Endodermal cell (in vitro differentiated cells): Measurements from ENCODE around the gene TYW1. TPM values are rescaled to one million over a fixed set of nuclear protein-coding genes. Genes with fewer than 3 reads are reported as not detected.
"Not testable (repeated sequence)": the region's sequence is repeated elsewhere in the genome, so short reads cannot be mapped to it uniquely, and the experiment has no call there.

ENCODE experiments used
- DNase-seq: peaks from one replicate; pipeline ENCODE4 v3.0.0-alpha.2; 2017
- H3K27ac ChIP-seq: 2 replicates; pipeline ENCODE4 v1.5.1; 2013; ENCODE audit warnings: mild to moderate bottlenecking, low read depth, low read length, moderate library complexity
- H3K27me3 ChIP-seq: 2 replicates; pipeline ENCODE4 v1.6.1; 2013; ENCODE audit warnings: mild to moderate bottlenecking, low read length, moderate library complexity; ENCODE audit not compliant: insufficient read depth, control insufficient read depth, poor library complexity, severe bottlenecking
- H3K36me3 ChIP-seq: 2 replicates; pipeline ENCODE4 v1.7.0; 2013; ENCODE audit warnings: mild to moderate bottlenecking, low read length, moderate library complexity; ENCODE audit not compliant: control insufficient read depth, insufficient read depth
- H3K4me1 ChIP-seq: one replicate; pipeline ENCODE4 v1.7.0; 2013; ENCODE audit warnings: low read length; ENCODE audit not compliant: control insufficient read depth, insufficient read depth
- H3K4me3 ChIP-seq: 2 replicates; pipeline ENCODE4 v1.5.1; 2013; ENCODE audit warnings: mild to moderate bottlenecking, low read length, moderate library complexity
- H3K9ac ChIP-seq: 2 replicates; pipeline ENCODE4 v1.6.1; 2013; ENCODE audit warnings: mild to moderate bottlenecking, low read length, moderate library complexity; ENCODE audit not compliant: poor library complexity, severe bottlenecking; ENCODE audit errors: extremely low read depth
- H3K9me3 ChIP-seq: 2 replicates; pipeline ENCODE4 v1.6.1; 2013; ENCODE audit warnings: mild to moderate bottlenecking, low read length, moderate library complexity; ENCODE audit not compliant: control insufficient read depth
- H3K27ac Mint-ChIP-seq: 2 replicates; pipeline ENCODE4 v1.8.0; 2020; ENCODE audit warnings: mixed read lengths
- H3K27me3 Mint-ChIP-seq: 2 replicates; pipeline ENCODE4 v1.8.0; 2021; ENCODE audit warnings: mild to moderate bottlenecking, mixed read lengths; ENCODE audit not compliant: insufficient read depth
- H3K36me3 Mint-ChIP-seq: 2 replicates; pipeline ENCODE4 v1.8.0; 2020; ENCODE audit warnings: low read depth, mixed read lengths
- H3K4me1 Mint-ChIP-seq: 2 replicates; pipeline ENCODE4 v1.8.0; 2020; ENCODE audit warnings: mixed read lengths
- H3K4me3 Mint-ChIP-seq: 2 replicates; pipeline ENCODE4 v1.8.0; 2020; ENCODE audit warnings: mild to moderate bottlenecking, moderate library complexity, mixed read lengths
- H3K9me3 Mint-ChIP-seq: 2 replicates; pipeline ENCODE4 v1.8.0; 2020; ENCODE audit warnings: mild to moderate bottlenecking, mixed read lengths
- WGBS, 2 experiments: methylation state at CpG; one replicate each; pipeline versions ENCODE4 v1.1.5 to v1.1.7; 2013; ENCODE audit warnings: missing lambda C conversion rate in 2 of 2, mixed read lengths in 1 of 2; ENCODE audit not compliant: insufficient coverage in 1 of 2, insufficient read length in 1 of 2; 5-methylcytosine and 5-hydroxymethylcytosine counted together
- total RNA-seq, 2 donors: library from RNA; stranded (reverse); fragmentation: NEBNext Ultra II Directional in 1 of 2; extraction: Animal tissue kit (Norgen Biotek cat#: 25700) in 1 of 2; gene quantifications; 2 replicates in 1 of 2; 3 replicates in 1 of 2; pipeline ENCODE4 v1.2.1, GENCODE V29; 2021
- TF ChIP-seq, protein P1 (sequence below): fragments of 200-600 bp; sonication (generic); conservative IDR thresholded peaks from 2 replicates; pipeline ENCODE4 v1.5.0; 2021; ENCODE audit warnings: antibody characterized with exemption, mild to moderate bottlenecking

Gene TYW1
- total RNA-seq, 2 donors from 2014 or later, result 17.8 to 18.7 TPM

DNA sequence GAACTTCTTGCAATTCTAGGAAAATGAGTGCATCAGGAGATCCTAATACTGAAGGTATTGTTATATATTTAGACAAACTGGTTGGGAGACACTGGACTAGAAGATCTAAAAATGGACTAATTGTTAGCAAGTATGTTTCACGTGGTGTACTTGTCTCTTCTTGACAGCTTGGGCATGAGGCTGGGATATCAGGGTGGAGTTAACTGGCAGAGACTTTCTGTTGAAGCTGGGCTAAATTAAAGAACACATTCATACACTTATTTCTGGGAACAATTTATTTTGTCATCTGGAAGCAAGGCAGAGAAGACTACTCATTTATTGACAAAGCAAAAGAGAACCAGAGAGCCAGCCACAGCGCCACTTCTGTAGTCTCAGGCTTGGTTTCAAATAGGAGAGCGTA lies 25.9 kb downstream of the TYW1 start:
- Mint-ChIP-seq H3K4me1 (no peaks in the 10 kb centered on the region), H3K27ac (no peak overlapping the region)

DNA sequence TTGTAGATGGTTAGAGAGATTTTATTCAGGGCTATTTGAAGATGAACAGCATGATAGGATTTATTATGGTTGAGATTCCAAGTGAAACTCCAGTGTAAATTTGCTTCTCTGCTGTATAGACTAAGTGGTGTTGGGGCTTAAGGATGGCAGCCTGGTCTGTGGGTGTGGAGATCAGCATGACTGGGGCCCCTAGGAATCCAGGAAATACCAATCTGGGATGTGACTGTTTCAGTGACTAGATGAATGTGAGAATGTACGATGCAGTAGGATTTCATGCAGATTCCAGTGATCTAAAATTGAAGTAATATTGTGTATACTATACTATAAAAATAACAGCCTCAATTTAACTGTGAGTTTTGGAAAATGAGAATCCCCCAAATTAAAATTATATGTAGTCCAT lies 28.8 kb downstream of the TYW1 start:
- DNase-seq, H3K9ac ChIP-seq, H3K4me3 ChIP-seq, H3K27ac ChIP-seq, H3K27me3 Mint-ChIP-seq, H3K4me3 Mint-ChIP-seq, H3K27me3 ChIP-seq, H3K4me1 ChIP-seq, H3K4me1 Mint-ChIP-seq, H3K27ac Mint-ChIP-seq: not testable (repeated sequence)
- Mint-ChIP-seq H3K36me3 (peaks cover 61% of the 10 kb centered on the region), H3K9me3 (peaks cover 10% of the 10 kb centered on the region)
- peaks cover 34% of the 10 kb centered on the region for H3K36me3 ChIP-seq
- no CpG with 5 or more reads among the region's 1 CpG for WGBS, 2 experiments
- H3K9me3 ChIP-seq, result peaks cover 11% of the 10 kb centered on the region

More for the DNA sequence above, 25.9 kb downstream of the TYW1 start:
- no peaks in the 10 kb centered on the region for H3K27me3 ChIP-seq
- no peak overlapping the region for H3K4me3 Mint-ChIP-seq
- TF ChIP-seq, protein P1, sequence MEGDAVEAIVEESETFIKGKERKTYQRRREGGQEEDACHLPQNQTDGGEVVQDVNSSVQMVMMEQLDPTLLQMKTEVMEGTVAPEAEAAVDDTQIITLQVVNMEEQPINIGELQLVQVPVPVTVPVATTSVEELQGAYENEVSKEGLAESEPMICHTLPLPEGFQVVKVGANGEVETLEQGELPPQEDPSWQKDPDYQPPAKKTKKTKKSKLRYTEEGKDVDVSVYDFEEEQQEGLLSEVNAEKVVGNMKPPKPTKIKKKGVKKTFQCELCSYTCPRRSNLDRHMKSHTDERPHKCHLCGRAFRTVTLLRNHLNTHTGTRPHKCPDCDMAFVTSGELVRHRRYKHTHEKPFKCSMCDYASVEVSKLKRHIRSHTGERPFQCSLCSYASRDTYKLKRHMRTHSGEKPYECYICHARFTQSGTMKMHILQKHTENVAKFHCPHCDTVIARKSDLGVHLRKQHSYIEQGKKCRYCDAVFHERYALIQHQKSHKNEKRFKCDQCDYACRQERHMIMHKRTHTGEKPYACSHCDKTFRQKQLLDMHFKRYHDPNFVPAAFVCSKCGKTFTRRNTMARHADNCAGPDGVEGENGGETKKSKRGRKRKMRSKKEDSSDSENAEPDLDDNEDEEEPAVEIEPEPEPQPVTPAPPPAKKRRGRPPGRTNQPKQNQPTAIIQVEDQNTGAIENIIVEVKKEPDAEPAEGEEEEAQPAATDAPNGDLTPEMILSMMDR, result no peak
- H3K9me3 ChIP-seq, result no peaks in the 10 kb centered on the region
- DNase-seq, result no peak
- peaks cover 64% of the 10 kb centered on the region for H3K36me3 Mint-ChIP-seq
- 95 to 100% methylated on average over 2 to 3 of the region's 3 CpGs for WGBS, 2 experiments
- no peaks in the 10 kb centered on the region for H3K9me3 Mint-ChIP-seq
- H3K9ac ChIP-seq, result no peak overlapping the region
- no peak overlapping the region for H3K27ac ChIP-seq
- no peaks in the 10 kb centered on the region for H3K27me3 Mint-ChIP-seq
- no peak overlapping the region for H3K4me3 ChIP-seq
- no peaks in the 10 kb centered on the region for H3K4me1 ChIP-seq
- peaks cover 35% of the 10 kb centered on the region for H3K36me3 ChIP-seq

DNA sequence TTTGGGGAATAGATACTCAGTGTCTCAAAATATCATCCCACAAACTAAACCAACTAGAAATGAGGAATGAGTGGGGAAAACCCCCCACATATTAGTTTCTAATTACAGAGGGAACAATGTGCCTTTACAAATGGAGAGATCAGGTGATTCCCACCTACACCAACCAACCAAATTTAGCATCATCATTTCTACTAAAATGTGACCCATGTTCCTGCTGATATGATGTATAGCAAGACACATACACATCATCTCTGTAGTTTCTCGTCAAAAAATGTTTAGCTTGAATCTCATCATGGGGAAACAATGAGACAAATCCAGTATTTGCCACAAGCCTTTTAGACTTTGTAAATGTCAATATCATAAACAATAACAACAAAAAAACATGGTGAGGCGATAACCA lies 35.1 kb downstream of the TYW1 start:
- not testable (repeated sequence) for H3K27me3 ChIP-seq, DNase-seq, H3K4me1 ChIP-seq, H3K4me3 Mint-ChIP-seq, H3K9ac ChIP-seq, H3K27ac Mint-ChIP-seq, H3K27me3 Mint-ChIP-seq, H3K27ac ChIP-seq, H3K4me1 Mint-ChIP-seq, H3K4me3 ChIP-seq
- Histone ChIP-seq H3K9me3 (peaks cover 21% of the 10 kb centered on the region), H3K36me3 (peaks cover 30% of the 10 kb centered on the region)
- peaks cover 20% of the 10 kb centered on the region for H3K9me3 Mint-ChIP-seq
- H3K36me3 Mint-ChIP-seq, result peaks cover 58% of the 10 kb centered on the region
- WGBS, 2 experiments, result 92% methylated on average over 1 of the region's 2 CpGs; no CpG with 5 or more reads in 1 of the 2 experiments

DNA sequence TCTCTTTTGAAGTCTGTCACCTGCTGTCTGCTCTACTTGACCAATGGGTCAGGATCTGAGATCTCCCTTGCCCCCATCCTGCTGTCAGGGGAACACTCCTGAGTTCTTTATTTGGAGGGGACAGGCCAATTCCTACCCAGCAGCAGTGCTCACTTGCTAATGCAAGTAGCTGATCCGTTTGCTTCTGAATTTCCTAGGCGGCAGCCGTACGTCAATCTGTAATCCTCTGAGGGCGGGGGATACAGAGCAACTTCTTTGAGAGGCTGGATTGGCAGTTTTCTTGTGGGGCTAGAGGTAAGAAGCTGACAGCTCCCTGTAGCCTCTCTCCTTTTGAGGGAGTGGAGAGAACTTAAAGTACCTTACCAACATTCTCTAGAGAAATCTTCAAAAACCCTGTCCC lies 36.6 kb downstream of the TYW1 start:
- no peaks in the 10 kb centered on the region for H3K4me1 ChIP-seq
- WGBS, 2 experiments, result 97% methylated on average over 5 of the region's 5 CpGs; no CpG with 5 or more reads in 1 of the 2 experiments
- H3K4me3 Mint-ChIP-seq, result no peak overlapping the region

DNA sequence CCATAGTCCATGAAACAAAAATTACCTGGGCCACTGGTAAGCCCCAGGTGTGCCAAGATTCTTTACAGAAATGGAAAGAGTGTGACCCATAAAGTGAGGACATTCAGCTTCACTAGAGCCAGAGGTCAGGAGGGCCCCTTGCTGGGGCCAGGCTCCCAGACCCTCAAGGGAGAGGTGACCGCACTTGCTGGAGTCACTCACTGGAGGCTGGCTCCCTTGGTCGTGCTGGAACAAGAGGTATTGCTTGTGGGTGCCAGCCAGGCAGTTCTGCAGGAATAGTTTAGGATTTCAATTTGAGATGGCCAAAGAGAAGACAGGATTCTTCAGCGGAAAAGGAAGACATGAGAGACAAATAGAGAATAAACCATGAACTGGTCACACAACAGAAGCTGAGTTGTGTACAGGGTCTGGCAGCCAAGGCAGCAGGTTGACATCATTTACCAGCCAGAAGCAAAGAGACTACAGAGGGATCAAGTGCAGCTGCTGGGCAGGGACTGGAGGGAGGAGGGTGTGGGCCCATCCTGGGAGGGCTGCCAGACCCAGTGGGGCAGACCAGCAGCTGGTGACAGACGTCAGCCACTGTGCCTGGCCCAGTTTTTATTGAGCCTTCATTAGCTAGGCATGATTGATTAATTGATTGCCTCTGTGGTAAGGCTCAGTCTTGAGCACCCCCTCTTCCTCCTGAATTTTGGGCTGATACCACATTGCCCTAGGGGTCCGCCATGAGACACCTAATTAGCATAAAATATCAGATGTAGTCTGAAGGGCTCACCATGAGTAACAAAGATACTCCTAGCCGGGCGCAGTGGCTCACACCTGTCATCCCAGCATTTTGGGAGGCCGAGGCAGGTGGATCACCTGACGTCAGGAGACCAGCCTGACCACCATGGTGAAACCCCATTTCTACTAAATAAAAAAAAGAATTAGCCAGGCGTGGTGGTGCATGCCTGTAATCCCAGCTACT lies 40.1 kb downstream of the TYW1 start:
- not testable (repeated sequence) for H3K9me3 ChIP-seq, H3K27me3 ChIP-seq, DNase-seq, H3K4me3 ChIP-seq, H3K4me1 Mint-ChIP-seq, H3K27ac ChIP-seq, H3K27me3 Mint-ChIP-seq, H3K9ac ChIP-seq, H3K4me3 Mint-ChIP-seq, H3K27ac Mint-ChIP-seq, H3K4me1 ChIP-seq
- peaks cover 17% of the 10 kb centered on the region for H3K36me3 ChIP-seq
- 95 to 100% methylated on average over 3 to 9 of the region's 10 CpGs for WGBS, 2 experiments
- Mint-ChIP-seq H3K36me3 (peaks cover 36% of the 10 kb centered on the region), H3K9me3 (peaks cover 10% of the 10 kb centered on the region)

More for the DNA sequence above, 36.6 kb downstream of the TYW1 start:
- Histone ChIP-seq H3K9ac (no peak overlapping the region), H3K36me3 (peaks cover 27% of the 10 kb centered on the region), H3K27ac (no peak overlapping the region), H3K4me3 (no peak overlapping the region), H3K27me3 (no peaks in the 10 kb centered on the region), H3K9me3 (peaks cover 21% of the 10 kb centered on the region)
- DNase-seq, result no peak
- no peaks in the 10 kb centered on the region for H3K27me3 Mint-ChIP-seq
- H3K36me3 Mint-ChIP-seq, result peaks cover 50% of the 10 kb centered on the region
- TF ChIP-seq, protein P1, result no peak
- H3K9me3 Mint-ChIP-seq, result peaks cover 20% of the 10 kb centered on the region
- no peaks in the 10 kb centered on the region for H3K4me1 Mint-ChIP-seq
- no peak overlapping the region for H3K27ac Mint-ChIP-seq
